Measurements from ENCODE around the gene RASSF8.

The RASSF8 gene, protein sequence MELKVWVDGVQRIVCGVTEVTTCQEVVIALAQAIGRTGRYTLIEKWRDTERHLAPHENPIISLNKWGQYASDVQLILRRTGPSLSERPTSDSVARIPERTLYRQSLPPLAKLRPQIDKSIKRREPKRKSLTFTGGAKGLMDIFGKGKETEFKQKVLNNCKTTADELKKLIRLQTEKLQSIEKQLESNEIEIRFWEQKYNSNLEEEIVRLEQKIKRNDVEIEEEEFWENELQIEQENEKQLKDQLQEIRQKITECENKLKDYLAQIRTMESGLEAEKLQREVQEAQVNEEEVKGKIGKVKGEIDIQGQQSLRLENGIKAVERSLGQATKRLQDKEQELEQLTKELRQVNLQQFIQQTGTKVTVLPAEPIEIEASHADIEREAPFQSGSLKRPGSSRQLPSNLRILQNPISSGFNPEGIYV

DNA sequence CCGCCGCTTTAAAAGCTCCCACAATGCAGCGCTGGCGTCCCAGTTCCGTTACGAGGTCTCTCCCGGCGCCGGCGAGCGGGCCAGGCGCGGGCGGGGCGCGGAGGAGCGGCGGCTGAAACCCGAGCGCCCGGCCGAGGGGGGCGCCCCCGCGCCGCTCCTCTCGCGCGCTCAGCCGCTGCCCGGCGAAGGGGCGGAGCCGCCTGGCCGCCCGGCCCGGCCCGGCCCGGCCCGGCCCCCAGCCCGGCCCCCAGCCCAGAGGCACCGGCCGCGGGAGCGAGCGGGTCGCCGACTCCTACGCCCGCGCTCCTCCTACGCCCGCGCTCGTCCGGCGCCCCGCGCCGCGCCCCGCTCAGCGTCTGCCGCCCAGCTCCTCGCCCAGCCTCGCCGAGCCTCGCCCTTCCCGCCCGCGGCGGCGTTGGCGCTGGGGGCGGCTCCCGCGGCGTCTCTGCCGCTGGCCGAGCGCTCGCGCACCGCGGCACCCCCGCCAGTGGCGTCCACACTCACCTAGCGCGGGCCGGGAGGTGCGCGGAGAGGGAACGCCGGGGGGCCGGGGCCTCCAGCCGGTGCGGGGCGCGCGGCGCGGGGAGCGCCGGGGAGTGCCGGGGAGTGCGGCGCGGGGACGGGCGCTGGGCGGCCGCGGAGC is at the start of gene RASSF8:
TSS of gene RASSF8 (plus strand) at position 255 of the 643 bp plus-strand sequence. CDS start 96,662 bp downstream, outside the sequence.
- peak; percentile 59 for DNase-seq (ENCODE audit: low spot score)

DNA sequence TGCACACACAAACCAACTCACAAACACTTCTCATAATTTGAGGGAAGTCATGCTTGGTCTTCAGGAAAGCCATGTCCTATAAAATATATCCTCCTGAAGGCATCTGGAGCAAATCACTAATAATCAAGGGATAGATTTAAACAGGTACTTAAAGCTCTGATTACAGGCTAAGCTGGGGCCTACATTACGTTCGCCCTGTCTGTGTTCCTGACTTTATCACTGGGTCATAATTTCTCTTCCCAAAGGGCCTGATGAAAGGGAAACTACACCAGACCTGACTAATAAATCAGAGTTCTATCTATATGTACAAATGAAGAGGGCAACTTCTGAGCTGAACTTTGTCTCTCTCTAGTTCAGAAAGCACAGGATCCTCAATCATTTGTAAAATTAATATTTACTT is 43.9 kb upstream of the RASSF8 start:
- DNase-seq (ENCODE audit: low spot score): no peak

DNA sequence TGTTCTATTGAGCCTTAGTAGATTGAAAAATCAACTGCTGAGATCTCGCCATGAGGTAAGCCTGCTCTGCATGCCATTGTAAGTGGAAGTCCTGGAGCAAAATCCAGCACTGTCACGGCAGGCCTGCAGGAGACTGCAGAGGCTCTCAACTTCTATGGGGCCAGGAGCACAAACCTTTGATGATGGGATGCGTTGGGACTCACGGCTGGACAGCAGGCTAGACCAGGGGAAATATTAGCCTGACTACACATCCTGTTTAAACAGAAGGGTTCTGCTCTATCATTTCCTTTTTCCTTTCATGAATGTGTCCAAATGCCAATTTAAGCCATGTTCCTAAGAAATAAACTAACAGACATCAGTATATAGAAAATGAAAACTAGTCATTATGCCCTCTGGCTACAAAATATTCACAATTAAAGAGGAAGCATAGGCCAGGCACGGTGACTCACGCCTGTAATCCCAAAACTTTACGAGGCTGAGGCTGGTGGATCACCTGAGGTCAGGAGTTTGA is 33.9 kb upstream of the RASSF8 start:
- no peak for DNase-seq (ENCODE audit: low spot score)

DNA sequence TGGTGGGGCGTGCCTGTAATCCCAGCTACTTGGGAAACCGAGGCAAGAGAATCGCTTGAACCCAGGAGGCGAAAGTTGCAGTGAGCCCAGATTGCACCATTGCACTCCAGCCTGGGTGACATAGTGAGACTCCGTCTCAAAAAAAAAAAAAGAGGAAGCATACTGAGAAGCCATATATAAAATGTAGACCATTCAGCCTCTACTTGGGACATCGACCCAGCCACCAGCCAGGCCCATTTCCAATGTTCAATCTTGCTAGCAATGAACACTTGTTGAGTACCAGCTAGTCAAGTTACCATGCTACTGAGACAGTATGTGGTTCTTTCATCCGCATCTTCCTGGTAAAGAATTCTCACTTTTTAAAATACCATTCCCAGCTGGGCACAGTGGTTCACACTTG is 33.4 kb upstream of the RASSF8 start:
- no peak for DNase-seq (ENCODE audit: low spot score)

DNA sequence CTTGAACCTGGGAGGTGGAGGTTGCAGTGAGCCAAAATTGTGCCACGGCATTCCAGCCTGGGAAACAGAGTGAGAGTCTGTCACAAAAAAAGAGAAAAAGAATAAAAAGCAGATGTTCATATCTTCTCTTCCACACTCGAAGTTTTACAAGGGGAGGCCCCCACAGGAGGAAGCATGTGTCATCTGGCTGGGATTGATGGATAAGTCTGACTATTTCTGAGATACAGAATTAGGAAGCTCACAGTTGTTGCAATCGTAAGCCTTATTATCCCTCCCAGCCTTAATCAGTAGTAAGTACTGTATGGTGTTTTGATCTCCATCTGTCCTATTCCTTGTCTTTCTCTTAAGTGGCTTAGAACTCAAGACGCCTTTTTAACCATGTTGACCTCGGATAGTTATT is 31.9 kb upstream of the RASSF8 start:
- DNase-seq (ENCODE audit: low spot score): no peak

DNA sequence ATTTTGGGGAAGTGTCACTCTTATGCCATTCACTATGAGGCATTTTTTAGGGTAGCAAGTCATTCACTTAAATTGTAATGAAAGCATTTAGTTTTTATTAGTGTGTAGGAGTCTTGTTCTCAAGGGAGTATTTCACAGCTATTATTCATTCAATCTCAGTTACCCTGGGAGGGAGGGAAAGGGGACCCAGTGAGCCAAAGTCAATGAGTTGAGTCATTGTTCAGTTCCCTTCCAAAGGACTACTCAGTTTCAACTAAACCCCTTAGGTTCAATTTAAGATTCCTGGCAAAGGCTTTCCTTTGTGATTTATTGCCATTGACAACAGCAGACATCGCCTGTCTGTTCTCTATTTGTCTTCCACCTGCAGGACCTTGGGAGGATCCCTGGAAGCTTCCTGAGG is 29.3 kb upstream of the RASSF8 start:
- DNase-seq (ENCODE audit: low spot score): no peak

DNA sequence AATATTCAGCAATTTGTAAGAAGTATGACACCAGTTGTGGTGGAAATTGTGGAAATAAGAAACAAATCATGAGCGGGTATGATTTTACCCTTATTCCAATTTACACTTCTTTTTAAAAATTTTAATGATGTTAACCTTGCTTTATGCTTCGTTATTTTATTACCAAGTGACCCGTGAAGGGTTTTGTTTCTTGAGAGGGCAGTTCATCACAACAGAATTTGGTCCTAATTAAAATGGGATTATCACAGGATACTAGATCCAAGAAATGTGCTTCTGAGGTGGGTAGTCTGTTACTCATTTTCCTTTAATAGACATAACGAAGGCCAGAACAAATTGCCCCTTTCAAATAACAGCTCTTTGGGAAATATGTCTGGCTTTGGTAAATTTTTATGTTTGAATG is 25.5 kb upstream of the RASSF8 start:
- no peak for DNase-seq (ENCODE audit: low spot score)

DNA sequence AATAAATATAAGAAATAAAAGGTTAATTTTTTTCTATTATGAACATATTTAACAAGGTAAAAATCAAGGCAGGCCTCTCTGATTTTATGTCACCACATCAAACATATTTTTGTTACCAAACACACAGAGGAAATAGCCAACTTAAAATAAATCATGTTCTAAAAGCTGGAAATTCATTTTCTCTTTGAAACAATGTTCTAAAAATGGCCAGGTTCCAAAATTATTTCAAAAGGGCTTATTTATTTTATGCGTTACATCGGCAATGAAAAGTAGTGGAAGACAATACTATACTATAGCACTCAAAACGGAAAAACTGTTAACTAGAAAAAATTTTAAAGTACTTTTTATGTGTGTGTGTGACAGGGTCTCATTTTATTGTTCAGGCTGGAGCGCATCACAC is 24.0 kb upstream of the RASSF8 start:
- DNase-seq (ENCODE audit: low spot score): no peak

DNA sequence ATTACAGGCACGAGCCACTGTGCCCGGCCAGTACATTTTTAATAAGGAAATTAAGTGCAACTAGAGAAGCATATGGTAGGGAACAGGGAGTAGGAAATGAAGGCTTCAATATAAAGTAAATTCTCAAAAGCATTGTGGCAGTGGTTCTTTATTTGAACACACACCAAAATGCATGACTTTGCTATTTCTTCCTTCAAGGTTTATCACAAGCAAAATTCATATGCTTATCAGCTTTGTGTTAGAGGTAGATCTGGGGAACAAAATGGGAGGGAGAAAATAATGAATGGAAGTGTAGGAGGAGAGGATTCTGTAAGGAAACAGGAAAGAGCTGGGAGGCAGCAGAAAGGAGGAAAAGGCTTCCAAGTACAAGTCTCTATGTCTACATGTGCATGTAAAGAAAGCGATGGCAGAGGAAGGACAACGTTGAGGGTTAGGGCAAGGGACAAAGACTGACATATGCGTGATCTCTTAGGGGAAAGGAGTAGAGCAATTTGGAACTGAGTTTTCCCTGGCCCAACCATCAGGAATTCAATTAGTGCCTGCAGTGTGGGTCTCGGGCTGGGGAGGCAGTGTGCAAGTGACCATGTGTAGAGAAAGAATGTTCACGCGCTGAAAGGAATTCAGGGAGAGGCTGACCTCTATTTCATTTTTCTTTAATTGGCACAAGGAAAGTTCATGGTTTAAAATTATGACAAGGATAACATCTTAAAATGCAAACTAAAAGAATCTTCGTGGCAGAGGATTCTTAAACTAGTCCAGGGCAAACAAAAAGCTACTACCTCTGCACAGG is 22.9 kb upstream of the RASSF8 start:
- DNase-seq (ENCODE audit: low spot score): no peak

DNA sequence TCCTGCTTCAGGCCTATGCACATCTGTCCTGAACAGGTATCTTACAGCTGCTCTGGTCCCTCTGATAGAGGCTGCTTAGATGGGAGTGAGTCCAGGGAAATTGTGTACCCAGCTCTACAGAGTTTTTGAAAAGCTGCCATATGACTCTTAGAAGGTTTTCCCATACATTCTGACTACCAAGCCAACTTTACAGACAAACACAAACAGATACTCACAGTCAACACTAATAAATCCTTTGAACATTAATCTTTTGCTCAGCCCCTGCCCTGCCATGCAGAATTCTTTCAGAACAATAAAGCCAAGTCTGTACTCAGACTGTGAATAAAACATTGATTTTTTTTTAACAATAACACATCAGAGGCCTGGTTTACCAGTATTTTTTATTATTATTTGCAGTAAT is 21.4 kb upstream of the RASSF8 start:
- DNase-seq (ENCODE audit: low spot score): no peak

DNA sequence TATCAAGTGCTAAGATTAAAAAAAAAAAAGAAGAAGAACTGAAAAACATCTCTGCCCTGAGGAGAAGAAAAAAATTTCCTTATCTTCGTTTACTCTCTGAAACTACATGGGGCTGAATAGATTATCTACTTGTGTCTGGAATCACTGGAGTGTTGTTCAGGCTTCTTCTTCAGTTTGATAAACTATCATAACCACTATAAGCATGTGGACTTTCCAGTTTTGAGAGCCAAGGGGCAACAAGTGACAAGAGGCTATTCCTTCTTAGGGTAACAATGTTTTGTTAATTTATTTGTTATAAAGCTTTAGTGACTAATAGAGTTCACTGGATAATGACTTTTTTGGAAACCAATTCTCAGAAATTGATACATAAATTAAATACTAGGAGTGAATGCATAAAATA is 19.9 kb upstream of the RASSF8 start:
- no peak for DNase-seq (ENCODE audit: low spot score)

DNA sequence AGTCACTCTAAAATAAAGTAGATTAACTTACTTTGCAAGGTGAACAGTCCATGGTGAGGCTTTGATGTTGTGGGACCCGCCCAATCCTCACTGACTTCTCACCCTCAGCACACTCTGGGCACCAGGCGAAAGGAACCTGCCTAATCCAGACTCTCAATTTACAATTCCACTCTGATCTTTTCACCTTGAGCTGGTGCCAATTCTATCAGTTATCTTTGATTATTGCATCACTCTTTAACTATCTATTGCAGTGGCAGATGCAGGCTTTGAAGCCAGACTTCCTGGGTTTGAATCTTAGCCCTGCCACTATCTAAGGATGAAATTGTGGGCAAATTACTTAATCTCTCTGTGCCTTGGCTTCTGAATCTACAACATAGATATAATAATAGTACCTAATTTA is 18.9 kb upstream of the RASSF8 start:
- DNase-seq (ENCODE audit: low spot score): no peak

DNA sequence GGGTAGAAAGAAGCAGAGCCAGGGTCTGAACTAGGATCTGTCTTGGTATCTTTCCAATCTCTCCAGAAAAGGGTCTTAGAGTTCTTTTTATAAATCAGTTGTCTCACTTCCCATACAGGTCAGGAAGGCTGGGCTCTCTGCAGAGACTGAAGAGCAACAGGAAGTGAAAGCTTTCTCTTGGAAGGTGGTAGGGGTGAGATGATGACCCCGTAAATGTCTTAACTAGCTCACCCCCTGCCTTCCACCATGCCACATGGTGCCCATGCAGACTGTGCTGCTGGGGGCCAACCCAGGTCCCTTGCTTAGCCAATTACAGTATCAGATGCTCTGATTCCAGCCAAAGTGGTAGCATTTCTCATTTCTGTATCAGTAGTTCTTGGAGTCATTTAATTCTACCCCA is 17.6 kb upstream of the RASSF8 start:
- no peak for DNase-seq (ENCODE audit: low spot score)

DNA sequence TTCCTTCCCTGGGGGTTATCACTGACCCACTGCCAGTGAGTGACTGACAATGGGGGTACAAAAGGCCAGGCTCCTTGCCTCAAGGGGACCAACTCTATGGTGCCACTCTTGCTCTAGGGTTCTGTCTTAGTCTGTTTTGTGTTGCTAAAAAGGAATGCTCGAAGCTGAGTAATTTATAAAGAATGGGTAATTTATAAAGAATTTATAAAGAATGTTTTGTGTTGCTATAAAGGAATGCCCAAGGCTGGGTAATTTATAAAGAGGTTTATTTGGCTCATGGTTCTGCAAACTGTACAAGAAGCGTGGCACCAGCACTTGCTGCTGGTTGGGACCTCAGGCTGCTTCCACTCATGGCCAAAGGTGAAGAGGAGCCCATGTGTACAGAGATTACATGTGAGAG is 15.8 kb upstream of the RASSF8 start:
- DNase-seq (ENCODE audit: low spot score): no peak

DNA sequence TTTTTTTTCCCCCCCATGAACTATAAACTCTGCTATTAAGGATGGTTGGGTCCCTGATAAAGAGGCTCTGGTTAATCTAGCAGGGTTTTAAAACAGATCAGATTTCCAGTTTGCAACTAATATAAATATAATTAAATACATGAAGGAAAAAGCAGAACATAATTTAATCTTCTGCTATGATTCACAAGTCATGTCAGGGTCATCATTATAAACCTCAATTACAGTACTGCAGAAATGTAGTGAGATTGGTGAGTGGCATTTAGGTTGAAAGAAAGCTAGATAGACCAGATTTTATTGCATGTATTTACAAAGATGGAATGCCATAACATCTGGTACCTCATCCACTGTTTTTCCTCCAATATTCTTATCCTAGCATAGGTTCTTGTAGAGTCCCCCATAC is 14.5 kb upstream of the RASSF8 start:
- DNase-seq (ENCODE audit: low spot score): no peak

DNA sequence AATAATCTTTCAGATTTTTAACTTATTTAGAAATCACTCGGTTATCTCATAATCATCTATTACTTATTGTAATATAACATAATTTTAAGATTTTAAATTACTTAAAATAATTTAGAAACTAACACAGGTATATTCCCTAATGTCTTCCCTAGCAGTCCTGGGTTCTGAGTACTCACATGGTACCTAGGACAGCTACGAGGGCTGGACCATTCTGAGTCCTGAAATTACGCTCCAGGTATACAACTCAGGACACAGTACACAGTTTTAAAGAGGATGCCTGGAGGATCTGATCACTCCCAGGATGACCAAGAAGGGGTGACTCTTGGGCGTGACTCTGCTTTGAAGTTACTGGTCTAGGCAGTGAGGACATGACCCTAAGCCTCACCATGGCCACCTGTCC is 9.1 kb upstream of the RASSF8 start:
- DNase-seq (ENCODE audit: low spot score): no peak

DNA sequence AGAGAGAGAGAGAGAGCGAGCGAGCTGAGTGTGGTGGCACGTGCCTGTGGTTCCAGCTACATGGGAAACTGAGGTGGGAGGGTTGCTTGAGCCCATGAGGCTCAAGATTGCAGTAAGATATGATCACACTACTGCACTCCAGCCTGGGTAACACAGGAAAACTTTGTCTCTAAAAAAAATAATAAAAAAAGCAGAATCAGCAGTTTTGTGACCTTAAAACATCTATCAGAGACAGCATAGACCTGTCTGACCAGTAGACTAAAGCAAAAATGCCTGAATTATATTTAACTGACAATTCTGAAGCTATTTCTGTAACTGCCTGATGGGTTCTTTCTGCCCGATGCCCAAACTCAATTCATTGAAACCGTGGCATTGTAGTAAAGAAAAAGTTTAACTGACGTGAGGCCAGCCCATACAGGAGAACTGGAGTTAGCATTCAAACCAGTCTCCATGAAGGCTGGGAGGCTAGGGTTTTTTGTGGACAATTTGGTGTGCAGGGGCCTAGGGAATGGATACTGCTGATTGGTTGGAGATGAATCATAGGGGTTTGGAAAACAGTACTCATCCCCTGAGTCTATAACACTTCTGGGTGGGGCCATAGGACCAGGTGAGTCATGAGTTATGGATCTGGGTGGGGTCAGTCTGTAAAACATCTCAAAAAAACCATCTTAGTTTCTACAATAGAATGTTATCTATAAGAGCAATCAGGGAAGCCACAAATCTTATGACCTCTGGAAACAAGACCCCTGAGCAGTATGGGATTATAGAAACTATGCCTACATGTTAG is 8.0 kb upstream of the RASSF8 start:
- DNase-seq (ENCODE audit: low spot score): no peak

DNA sequence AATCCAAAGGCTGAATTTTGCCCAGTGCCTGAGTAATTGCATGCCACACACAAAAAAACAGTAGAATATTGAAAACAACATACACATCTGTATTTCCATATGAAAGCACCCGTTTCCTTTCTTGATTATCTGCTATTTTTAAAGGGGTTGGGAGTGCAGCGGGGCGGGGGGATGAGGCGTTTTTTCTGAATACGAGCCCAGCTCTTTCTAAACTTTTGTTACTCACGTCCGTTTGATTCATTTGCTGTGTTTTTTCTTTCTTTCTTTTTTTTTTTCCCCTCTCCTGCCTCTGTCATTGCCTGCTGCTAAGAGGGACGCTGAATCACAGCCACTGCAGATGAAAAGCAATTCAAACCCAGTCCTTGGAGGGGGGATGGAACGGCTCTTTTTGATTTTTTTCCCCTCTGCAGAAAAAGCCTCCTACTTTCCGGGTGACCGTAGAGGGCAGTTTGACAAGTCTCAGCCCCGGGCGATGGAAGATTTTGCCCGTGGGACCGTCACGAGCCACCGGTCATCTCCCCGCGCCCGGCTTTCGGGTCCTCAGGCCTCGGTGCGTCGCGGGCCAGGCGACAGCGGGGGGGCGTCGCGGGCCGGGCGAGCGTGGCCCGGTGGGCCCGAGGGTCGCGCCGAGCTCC is 572 bp upstream of the RASSF8 start:
- peak; percentile 37 for DNase-seq (ENCODE audit: low spot score)

DNA sequence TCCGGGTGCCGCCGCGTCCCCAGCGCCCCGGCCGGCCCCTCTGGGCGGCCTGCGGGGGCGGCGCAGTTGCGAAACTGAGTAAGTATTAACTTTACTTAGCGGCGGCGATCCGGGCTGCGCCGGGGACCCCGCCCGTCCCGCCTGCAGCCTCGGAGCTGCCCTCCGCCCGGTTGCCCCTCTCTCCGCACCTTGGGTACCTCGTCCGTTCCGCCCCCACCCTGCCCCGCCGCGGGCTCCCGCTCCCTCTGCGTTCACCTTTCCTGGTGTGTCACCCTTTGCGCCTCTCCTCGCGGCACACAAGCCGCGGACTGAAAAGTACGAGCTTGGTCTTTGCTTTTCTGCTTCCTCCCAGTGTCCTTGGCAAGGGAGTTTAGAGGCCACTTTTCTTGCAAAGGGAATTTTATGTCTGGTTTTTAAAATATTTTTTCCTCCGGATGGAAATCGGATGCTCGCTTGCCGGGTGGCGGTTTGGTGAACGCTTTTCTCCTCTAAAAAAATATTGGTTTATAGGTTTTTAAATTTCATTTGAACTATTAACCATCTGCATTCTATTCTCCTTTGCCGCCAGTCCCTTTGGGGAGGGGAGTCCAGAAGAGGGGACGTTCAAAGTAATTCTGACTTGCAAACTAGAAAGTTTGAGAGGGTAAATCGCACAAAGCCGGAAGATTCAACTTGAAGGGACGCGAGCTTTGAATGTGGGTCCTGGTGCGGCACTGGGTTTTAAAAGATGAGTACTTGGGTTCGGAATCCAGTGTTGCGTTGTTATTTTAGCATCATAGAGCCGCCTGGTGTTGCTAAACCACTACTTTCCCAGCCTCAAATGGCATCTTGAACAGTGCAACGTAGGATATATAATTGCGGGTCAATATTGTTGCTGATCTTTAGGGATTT is 834 bp downstream of the RASSF8 start:
- peak; percentile 47 for DNase-seq (ENCODE audit: low spot score)

DNA sequence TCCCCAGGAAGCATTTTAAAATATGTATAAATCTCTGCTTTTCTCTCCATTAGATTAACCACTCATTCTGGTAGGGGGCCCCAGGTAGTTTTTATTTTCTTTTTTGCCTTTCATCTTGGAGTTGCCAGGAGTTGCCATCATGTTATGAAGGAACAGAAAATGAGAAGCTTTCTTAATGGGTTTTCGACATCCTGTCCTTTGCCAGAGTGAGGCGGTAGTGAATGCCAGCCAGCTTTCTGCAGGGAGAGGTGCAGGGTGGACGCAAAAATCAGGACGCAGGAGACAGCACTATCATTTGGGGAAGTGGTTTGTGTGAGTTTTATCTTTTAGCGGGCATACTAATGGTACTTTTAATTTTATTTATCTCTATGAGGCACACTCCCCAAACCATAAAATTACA is 1.7 kb downstream of the RASSF8 start:
- no peak for DNase-seq (ENCODE audit: low spot score)
